GM12875 (cell line): ENCODE data around the gene ODF2.
"Not testable (repeated sequence)": the region's sequence is repeated elsewhere in the genome, so short reads cannot be mapped to it uniquely, and the experiment has no call there.

ENCODE experiments used
- H3K4me3 ChIP-seq: one replicate; pipeline ENCODE4 v1.5.1; 2011; ENCODE audit warnings: low read depth, low read length, control low read depth
- TF ChIP-seq, protein P1 (sequence below): IDR thresholded peaks from 2 replicates; pipeline ENCODE4 v1.5.1; 2011; ENCODE audit warnings: low read depth, mild to moderate bottlenecking, control low read depth, inconsistent platforms, low read length, moderate library complexity, borderline replicate concordance; ENCODE audit not compliant: insufficient read depth

The ODF2 gene

DNA sequence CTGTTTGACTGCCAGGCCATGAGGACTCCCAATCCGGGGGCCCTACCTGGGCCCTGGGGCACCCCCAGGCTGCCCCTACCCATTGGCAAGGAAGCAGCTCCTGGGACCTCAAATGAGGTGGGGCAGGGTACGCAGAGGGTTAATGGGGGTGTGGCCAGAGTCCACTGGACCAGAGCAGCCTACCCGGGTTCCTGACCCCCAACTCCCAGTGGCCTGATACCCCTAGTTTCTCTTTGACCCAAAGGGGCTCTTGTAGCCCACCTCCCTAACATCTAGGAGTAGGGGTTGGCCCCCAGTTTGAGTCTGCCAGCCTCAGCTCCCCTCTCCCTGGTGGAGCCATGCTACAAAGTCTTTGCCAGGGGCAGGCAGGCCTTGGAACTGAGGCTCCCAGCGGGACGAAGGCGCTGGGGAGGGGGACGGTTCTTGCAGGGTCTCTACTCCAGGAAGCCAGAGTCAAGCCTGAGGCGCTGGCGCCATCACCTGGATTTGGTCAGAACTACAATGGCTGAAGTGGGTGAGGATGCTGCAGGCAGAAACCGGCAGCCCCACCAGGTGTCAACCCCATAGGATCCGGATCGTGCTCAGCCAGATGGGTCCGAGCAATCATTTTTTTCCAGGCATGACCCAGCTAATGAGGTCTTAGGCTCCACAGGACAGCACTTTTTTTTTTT lies 43.6 kb upstream of the ODF2 start:
- H3K4me3 ChIP-seq, result no peak overlapping the region
- TF ChIP-seq, protein P1, sequence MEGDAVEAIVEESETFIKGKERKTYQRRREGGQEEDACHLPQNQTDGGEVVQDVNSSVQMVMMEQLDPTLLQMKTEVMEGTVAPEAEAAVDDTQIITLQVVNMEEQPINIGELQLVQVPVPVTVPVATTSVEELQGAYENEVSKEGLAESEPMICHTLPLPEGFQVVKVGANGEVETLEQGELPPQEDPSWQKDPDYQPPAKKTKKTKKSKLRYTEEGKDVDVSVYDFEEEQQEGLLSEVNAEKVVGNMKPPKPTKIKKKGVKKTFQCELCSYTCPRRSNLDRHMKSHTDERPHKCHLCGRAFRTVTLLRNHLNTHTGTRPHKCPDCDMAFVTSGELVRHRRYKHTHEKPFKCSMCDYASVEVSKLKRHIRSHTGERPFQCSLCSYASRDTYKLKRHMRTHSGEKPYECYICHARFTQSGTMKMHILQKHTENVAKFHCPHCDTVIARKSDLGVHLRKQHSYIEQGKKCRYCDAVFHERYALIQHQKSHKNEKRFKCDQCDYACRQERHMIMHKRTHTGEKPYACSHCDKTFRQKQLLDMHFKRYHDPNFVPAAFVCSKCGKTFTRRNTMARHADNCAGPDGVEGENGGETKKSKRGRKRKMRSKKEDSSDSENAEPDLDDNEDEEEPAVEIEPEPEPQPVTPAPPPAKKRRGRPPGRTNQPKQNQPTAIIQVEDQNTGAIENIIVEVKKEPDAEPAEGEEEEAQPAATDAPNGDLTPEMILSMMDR, result peak; percentile 51; the same call in 1 of the 2 replicates

DNA sequence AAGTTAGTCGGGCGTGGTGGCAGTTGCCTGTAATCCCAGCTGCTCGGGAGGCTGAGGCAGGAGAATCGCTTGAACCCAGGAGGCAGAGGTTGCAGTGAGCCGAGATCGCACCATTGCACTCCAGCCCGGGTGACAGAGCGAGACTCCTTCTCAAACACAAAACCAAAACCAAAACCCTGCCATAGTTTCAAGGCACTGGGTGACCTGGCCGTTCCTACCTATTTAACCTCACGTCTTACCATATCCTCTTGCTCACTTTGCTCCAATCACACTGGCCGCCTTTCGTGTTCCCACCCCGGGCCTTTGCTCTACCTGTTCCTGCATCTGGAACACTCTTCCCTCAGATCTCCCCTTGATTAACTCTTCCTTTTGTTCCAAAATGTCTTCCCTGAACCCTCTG lies 42.1 kb upstream of the ODF2 start:
- H3K4me3 ChIP-seq, result not testable (repeated sequence)

- H3K4me3 ChIP-seq, result no peak overlapping the region
- TF ChIP-seq, protein P1, result peak; percentile 15; the same call in 1 of the 2 replicates
Measured at GRCh38 chr9:128414461-128414860, 41.3 kb upstream of the ODF2 start.

GRCh38 chr9:128415281-128415680 lies 40.5 kb upstream of the ODF2 start:
- no peak overlapping the region for H3K4me3 ChIP-seq
- TF ChIP-seq, protein P1, result no peak

- TF ChIP-seq, protein P1, result no peak
- H3K4me3 ChIP-seq, result no peak overlapping the region
Measured at GRCh38 chr9:128416014-128416413, 39.8 kb upstream of the ODF2 start.

DNA sequence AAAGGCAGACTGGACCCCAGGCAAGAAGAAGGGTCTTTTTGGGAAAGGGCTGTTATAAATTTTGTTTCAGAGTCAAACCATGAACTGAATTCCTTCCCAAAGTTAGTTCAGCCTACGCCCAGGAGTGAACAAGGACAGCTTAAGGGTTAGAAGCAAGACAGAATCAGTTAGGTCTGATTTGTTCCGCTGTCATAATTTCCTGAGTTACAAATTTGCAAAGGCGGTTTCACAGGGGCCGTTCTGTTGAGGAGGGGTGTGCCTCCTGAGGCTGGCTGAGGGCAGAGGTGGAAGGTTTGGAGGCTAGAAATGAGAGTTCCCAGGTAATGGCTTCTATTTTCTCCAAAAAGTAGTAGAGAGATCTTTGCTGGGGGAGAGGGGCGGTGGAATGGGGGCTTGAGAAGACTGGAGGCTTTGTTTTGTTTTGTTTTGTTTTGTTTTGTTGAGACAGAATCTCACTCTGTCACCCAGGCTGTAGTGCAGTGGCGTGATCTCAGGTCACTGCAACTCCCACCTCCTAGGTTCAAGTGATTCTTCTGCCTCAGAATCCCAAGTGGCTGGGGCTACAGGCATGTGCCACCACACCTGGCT lies 39.3 kb upstream of the ODF2 start:
- H3K4me3 ChIP-seq, result no peak overlapping the region
- TF ChIP-seq, protein P1, result no peak

DNA sequence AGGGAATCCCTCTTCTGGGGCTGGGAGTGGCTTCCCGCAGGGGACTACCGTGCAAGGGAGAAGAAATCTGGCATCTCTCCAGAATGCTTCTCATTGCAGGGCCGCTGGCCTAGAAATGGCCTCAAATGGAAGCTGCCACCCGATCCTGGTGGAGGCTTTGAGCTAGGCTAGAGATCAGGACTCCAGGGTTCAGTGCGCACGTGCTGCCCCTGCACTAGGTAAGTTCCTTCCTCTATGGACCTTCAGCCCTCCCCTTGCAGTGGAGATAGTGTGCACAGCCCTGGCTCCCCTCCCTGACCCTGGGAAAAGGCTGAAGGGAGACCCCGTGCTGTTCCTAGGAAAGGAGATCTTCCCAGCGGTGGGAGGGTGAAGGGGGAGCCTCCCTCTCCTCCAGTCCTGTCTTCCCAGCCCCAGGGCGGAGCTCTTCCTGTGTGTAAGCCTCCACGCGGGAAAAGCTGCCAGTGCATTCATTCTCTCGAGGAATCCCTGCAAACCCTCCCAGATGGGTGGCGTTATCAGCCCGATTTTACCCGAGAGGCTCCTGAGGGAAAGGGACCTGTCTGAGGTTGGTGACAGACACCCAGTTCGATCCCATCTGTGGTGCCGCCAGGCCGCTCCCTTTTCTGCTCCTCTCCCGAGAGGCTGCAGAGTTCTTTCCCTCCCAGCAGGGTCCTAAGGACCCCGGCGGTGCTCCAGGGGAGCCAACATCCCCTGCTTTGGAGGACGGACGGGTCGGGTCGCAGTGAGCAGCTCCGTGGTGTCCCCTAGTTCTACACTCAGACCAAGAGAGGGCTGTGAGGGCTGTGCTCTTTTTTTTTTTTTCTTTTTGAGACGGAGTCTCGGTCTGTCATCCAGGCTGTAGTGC lies 36.5 kb upstream of the ODF2 start:
- no peak overlapping the region for H3K4me3 ChIP-seq
- TF ChIP-seq, protein P1, result no peak
